ENCODE results near the gene POLD2.
"Not testable (repeated sequence)": the region's sequence is repeated elsewhere in the genome, so short reads cannot be mapped to it uniquely, and the experiment has no call there.

POLD2 gene

DNA sequence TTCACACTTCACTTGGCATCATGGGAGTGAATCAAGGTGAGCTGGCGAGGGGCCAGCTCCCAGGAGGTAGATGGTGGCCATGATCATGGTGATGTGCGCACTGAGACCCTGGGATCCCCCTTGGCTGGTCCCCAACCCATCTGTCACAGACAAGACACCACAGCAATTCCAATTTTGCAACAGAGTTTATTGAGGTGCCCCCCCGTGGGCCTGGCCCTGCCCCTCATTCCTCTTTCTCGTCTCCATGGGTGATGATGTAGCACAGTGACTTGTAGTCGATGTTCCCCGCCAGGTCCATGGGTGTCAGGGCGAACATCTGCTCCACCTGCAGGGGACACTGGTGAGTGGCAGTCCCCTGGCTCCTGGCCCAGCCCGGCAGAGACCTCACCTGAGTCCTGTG lies 15.3 kb upstream of the POLD2 start:
- DNase-seq = no peak

DNA sequence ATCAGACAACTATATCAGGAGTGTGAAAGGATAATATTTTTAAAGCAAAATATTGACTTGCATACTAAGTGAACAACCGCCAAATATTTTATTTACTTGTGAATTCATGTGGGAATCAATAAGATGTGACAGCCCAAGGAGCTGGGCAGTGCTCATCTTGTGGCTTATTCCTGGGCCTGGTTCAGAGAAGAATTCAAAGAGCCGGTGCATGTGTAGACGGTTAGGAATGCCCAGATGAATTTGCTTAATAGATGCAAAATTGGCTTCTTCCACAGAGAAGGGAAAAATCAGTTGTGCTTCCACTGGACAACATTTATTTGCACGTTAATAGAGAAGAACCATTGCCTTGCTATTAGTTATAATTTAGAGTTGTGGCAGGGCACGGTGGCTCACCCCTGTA lies 13.4 kb upstream of the POLD2 start:
- DNase-seq = no peak

DNA sequence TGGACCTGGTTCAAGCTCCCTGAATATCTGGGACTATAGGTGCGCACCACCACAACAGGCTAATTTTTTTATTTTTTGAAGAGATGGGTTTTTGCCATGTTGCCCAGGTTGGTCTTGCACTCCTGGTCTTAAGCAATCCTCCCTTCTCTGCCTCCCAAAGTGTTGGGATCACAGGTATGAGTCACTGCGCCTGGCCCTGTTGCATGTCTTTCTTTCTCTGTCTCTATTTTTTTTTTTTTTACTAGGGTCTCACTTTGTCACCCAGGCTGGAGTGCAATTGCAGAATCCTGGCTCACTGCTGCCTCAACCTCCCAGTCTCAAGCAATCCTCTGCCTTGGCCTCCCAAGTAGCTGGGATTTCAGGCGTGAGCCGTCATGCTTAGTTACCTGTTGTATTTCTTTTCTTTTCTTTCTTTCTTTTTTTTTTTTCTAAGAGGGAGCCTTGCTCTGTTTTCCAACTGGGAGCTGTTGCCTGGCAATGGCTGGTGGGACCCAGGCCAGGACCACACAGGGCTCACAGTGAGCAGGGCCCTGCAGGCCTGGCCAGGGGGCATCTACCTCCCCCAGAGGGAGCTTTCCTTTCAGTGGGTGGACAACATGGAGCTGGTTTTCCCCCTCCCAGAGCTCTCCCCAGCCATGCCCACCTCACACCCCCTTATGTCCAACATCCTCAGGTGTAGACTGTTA lies 11.7 kb upstream of the POLD2 start:
- no peak for DNase-seq

DNA sequence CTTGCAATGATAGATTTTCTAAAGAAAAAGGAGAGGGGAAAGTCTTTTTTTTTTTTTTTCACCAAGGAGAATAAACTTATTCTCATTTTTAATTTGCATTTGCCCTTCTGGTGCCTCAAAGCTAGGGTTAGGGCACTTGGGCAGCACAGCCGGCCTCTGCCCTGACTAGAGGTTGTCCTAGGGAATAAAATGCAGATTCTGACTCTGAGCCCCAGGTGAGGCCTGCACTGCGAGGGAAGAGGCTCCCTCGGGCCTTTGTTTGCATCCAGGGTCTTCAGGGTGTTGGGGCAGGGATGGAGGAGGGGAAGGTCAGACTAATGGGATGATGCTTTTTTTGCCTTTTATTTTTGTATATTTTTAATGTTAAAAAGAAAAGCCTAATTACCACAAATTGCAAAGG lies 9.9 kb upstream of the POLD2 start:
- no peak for DNase-seq

DNA sequence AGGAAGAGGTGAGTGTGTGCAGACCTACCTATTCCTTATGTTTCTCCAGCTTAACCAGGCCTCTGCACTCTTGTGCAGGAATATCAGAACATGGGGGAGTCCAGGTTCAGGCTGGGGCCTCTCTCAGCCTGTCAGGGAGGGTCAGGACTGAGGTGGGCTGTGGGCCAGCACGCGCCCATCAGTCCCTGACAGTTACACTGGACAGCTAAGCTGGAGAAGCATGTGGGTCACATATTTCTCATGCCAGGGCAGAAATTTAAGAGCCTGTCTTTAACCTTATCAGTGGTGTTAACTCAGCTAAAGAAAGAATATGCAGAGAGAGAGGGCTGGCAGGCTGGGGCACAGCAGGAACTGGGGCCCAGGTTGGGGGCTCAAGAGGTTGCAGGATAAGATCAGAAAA lies 8.7 kb upstream of the POLD2 start:
- no peak for DNase-seq

DNA sequence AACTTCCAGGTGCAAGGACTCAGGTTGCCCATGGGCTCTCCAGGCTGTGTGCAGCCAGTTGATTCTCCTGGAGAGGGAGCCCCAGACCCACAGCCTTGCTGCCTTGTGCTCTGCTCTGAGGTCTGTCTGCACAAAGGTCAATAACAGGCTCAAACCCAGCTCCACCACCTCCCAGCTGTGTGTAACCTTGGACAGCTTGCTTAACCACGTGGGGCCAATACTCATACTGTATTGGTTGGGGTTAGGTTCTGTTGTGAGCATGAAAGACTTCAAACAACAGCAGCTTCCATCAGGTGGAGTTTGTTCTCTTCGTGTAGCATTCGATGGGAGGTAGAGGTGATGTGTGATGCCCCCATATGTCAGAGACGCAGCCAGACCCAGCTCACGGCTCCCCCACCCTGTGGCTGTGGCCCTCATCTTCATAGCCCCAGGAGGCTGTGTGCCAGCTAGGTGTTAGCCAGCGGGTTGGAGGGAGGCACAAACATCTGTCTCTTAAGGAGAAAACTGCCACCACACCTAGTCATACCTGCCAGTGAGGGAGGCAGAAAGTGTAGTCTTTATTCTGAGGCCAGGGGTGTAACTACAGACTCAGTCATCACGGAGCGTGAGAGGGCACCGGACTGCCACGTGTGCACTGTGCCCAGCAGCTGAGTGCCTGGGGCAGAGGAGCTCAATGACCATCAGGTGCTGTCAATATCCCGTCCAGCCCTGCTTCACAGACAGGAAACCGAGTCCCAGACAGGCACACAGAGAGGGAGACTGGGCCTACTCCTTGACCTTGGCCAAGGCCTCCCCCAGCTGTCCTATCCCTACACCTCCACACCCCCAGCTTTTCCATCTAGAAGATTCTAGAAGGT lies 8.1 kb upstream of the POLD2 start:
- no peak for DNase-seq

DNA sequence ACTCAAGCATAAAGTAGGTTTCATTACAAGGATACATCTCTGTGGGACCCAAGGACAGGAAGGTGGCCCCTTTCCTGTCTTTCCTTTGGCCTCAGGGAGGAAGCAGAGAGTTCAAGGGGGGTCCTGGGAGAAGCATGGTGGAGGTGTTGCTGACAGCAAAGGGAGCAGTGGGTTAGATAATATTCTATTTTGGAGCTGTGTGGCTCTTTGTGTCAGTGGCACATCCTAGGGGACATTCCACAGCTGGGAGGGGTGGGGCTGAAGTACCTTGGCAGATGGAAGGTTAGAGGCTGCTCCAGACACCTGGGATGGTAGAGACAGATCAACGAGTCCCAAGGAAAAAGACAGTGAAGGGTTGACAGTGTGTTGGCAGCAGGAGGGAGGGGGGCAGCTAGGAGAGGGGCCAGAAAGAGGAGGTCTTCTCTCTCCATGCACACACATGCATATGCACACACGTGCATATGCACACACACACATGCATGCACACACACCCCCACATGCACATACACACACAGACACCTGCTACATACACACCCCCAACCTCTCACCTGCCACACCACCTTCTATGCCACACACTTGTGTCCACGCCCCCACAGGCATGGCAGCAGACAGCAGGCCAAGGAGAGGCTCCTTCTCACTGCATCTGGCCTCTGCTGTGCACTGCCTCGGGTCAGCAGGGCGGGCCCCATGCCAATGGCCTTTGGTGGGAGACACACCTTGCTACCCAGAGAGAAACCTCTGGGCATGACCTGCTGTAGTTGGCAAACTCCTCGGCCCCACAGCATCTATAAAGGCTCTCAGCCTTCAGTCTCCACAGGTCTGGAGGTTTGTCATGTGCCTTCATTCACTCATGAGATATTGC lies 5.6 kb upstream of the POLD2 start:
- no peak for DNase-seq

DNA sequence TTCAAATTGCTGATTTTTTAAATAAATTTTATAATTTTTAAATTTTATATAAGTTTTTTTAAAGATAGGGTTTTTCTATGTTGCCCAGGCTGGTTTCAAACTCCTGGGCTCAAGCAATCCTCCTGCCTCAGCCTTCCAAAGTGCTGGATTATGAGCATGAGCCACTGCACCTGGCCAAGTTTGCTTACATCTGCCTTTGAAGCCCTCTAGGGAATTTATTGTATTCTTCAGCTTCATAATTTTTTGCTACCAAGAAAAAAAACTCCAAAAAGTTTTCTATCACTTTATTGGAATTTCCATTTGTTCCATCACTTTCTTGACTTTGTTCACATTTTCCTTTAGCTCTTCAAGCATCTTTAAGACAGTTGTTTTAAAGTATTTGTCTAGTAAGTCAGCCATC lies 3.8 kb upstream of the POLD2 start:
- DNase-seq = no peak

DNA sequence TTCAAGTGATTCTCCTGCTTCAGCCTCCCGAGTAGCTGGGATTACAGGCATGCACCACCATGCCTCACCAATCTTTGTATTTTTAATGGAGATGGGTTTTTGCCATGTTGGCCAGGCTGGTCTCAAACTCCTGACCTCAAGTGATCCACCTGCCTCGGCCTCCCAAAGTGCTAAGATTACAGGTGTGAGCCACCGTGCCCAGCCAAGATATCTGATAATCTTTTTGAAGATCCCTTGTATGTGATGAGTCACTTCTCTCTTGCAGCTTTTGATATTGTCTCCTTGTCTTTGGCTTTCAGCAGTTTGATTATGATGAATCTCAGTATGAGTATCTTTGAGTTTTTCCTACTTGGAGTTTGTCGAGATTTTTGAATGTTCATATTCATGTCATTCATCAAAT lies 3.2 kb upstream of the POLD2 start:
- not testable (repeated sequence) for DNase-seq

DNA sequence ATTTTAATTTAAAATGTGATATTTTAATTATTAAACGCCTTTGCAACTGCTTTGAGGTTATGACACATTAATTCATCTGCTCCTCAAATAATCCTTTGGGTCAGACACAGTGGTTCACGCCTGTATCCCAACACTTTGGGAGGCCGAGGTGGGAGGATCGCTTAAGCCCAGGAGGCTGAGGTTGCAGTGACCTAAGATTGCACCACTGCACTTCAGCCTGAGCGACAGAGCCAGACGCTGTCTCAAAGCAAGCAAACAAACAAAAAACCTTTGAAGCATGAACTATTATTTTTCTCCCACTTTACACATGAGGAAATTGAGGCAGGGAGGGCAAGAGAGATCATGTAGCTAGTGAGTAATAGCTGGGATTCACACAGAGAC lies 1.5 kb upstream of the POLD2 start:
- DNase-seq = no peak

DNA sequence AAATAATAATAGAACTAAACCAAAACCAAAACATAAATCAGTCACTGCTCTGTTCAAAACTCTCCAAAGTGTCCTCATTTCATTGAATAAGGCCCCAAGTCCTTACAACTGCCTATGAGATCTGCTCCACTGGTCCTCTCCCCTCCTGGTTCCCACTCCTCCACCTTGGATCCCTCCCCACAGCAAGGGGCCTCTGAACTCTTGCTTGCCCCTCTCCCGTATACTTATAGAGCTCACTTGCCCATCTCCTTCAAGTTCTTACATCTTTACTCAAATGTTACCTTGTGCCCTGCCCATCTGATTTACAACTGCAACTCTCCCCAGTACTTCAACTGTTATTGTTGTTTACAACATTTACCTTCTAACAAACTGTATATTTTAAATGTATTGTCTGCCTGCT lies 819 bp downstream of the POLD2 start:
- no peak for DNase-seq

DNA sequence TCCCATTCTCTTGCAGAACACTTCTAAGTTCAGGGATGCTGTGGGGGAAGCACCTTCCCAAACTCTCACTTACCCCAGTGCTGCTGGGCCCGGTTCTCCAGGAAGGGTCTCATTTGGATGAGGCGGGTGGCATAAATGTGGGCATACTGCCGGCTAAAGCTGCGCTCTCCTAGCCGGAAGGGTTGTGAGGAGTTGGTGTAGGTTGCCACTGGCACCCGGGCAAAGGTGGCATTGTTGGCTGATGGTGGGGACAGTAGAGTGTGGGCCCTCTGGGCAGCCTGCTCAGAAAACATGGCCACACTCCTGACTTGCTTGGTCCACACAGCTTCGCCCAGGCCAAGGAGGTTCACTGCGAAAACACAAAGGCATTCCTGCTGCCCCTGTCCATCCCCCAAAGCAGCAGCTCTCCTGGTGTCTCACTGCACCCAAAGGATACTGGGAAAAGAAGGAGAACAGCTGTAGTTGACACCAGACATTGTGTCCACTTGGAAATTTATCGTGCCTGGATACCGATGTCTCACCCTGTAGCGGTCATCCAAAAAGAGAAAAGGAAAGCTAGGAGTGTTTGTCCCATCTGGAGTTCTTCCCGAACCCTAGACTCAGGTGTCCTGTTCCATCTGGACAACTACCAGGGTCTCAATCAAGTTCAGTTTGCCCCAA lies 1.5 kb downstream of the POLD2 start:
- no peak for DNase-seq

DNA sequence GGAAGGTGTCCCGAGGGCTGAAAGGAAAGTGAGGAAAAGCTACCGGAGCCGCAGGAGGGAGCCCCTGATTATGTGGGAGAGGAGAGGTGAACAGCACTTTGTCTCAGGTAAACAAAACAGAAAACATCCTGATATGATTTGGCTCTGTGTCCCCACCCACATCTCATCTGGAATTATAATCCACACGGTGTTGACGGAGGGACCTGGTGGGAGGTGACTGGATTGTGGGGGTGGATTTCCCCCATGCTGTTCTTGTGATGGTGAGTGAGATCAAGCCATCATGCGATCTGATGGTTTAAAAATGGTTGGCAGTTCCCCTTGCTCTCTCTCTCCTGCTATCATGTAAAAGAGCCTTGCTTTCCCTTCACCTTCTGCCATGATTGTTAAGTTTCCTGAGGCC lies 3.0 kb downstream of the POLD2 start:
- DNase-seq = no peak

DNA sequence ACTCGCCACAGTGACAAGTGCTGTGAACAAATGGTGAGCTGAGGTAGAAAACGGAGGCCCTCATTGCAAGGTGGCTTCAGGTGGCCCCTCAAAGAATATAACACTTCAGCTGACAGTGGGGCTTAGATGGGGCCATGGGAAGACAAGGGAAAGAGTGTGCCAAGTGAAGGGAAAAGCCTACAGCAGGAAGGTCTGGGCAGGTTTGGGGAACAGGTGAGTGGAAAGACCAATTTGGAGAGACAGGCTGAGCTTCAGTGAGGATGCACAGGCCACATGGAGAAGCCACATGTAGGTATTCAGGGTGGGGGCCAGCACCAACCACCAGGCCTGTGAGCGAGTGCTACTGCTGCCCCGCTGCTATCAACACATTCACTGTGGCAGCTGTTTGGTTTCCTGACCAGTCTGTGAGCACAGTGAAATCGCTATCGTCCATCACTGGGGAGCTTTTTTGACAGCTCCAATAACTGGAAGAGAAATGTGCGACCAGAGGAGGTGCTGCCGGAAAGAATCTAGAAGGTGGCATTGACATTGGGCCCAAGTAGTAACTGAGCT lies 3.4 kb downstream of the POLD2 start:
- no peak for DNase-seq

DNA sequence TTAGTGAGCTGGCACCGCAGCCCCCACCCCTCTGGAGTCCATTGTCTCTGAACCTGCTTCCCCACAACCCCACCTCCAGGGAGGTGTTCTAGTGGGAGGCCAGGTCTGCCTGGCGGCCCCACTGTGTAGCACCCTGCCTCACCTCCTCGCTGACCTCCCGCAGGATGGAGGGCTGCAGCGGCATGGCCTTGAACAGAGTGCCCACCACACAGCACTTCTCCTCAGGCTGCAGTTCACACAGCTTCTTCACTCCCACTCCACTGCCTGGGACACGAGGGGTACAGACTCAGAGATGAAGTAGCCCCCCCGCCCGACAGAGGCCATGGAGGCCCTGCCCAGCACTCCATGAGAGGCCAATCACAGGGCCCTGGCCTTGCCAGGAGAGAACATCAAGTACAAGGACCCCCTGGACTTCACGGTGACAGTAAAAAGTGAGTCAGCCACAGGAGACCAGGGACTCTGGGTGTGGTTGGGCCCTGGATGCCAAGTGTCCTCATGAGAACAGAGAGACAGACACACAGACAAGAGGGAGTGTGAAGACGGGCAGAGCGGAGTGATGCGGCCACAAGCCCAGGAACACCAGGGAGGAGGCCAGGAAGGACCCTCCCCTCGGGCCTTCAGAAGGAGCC lies 5.4 kb downstream of the POLD2 start:
- DNase-seq = no peak

DNA sequence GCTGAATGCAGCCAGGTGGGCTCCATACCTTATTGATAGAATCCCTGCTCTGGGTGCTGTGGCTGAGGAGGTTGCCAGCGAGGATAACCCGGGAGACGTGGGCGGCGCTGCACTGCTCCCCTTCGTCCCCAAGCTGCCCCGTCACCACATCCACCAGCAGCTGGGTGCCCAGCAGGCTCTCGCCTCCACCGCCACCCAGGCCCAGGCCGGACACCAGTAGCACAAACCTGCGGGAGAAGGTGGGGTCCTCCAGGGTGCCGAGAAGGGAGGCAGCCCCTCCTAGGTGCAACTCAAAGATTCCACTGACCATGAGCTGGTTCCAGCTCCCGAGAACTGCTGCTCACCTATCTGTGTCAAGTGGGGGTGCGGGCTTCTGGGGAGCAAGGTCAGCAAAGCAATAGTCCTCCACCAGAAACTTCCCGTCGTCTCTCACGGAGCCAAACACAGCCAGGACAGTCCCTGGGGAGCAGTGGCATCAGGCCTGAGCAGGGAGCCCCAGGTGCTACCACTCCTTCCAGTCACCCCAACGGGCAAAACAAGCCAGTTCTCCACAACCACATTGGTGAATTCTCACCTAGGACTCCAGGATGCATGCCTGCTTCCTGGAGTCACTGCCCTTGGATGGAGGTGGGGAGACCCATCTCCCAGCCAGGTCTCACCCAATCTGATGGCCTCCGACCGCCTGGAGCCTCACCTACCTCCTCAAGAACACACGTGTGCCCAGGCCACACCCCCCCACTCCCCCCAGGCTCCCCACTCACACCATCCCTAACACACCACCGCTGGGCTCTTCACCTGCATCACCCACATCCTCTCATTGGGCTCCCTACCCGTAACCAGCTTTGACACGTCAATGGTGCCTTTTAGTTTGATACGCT lies 6.3 kb downstream of the POLD2 start:
- no peak for DNase-seq

DNA sequence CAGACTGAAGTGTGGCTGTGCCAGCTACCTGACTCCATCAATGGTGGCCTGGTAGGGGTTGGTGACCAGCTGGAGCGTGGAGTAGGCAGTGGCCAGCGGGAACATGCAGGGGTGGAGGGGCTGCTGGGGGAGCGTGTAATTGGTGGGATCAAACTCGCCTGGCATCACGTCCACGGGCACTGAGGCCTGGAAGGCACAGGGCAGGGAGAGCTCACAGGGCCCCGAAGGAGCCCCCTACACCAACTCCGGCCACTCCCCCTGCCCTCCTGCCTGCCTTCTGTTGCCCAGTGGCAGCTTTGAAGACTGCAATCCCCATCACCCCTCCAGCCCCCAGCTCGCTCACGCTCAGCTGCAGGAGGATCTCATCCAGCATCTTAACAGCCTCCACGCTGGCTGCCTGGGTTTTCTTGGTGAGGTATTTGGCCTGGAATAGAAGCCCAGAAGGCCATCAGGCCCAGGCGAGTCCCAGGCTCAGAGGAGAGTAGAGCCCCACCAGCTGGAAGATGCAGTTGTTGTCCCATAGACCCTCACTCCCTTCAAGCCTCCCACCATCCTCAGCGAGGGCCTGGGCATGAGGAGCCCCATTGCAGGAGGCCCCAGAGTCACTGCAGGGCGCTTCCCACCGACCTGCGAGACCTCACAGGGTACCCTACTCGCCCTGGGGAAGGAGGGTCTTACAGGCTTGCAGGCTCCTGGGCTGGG lies 7.1 kb downstream of the POLD2 start:
- DNase-seq = no peak

DNA sequence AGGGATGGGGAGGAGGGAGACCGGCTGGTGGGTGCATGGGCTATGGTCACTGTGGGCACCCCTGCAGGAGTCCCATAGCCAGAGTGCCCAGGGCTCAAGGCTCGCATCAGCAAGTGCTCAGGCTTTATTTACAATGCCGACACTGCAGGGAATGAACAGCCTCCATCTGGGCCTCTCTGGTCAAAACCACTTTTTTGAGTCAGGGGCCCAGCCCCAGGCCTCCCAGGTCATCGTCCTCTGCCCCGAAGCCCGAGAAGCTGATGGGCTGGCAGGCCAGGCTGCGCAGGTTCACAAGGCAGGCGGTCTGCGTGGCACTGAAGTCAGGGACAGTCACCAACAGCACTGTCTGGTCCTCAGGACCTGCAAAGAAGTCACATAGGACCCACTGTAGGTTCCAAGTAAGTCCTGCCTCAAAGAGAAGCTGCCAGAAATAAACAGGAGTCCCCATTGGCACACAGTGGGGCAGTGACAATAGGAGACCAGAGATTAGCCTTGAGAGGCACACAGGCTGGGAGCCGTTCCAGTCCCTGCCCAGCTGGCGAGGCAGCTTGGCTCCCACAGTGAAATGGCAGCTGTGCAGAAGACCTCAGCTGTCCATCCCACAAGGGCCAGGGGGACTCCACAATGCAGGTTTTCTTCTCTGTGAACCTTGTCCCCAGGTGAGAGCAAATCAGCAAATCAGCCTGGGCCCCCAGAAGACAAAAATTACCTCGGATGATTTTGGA lies 8.6 kb downstream of the POLD2 start:
- no peak for DNase-seq

DNA sequence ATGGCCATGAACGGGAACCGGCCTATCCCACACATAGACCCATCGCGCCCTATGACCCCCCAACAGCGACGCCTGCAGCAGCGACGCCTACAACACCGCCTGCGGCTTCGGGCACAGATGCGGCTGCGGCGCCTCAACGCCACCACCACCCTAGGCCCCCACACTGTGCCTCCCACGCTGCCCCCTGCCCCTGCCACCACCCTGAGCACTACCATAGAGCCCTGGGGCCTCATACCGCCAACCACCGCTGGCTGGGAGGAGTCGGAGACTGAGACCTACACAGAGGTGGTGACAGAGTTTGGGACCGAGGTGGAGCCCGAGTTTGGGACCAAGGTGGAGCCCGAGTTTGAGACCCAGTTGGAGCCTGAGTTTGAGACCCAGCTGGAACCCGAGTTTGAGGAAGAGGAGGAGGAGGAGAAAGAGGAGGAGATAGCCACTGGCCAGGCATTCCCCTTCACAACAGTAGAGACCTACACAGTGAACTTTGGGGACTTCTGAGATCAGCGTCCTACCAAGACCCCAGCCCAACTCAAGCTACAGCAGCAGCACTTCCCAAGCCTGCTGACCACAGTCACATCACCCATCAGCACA lies 9.5 kb downstream of the POLD2 start:
- no peak for DNase-seq

Measured in activated effector memory CD4-positive, alpha-beta T cell treated with Interleukin-2 at 50 U/mL for 16 hours (primary cell).